B cell (primary cell): ENCODE data around the gene FLT1.

Experiments used
- CTCF ChIP-seq: fragments of 200-600 bp; IDR thresholded peaks from one replicate; pipeline ENCODE4 v1.8.0; 2022; ENCODE audit warnings: antibody characterized with exemption, mild to moderate bottlenecking
- EZH2 ChIP-seq: IDR thresholded peaks from 2 replicates; pipeline ENCODE4 v1.6.1; 2012; ENCODE audit warnings: borderline replicate concordance, low read depth, mild to moderate bottlenecking, moderate library complexity, low read length; ENCODE audit not compliant: insufficient read depth, poor library complexity, severe bottlenecking

GRCh38 chr13:28435917-28436316 is 59.0 kb downstream of the FLT1 start:
- TF ChIP-seq CTCF (no peak), EZH2 (no peak)
